ENCODE results near the gene NPRL2.
A peak's percentile ranks its signal among the peaks of the same experiment; 100 is the strongest.

NPRL2 gene

GRCh38 chr3:50300681-50301254 lies 49.8 kb downstream of the NPRL2 start:
- Histone ChIP-seq H3K9me3 (ENCODE audit: insufficient read depth, low read length) (peaks cover 2% of the 10 kb centered on the region; the same call in 1 of the 2 replicates), H3K4me1 (ENCODE audit: insufficient read depth, insufficient read length) (peaks cover 20% of the 10 kb centered on the region), H3K27me3 (ENCODE audit: insufficient read depth, insufficient read length) (no peaks in the 10 kb centered on the region), H3K36me3 (ENCODE audit: insufficient read depth, insufficient read length, low read length) (peaks cover 9% of the 10 kb centered on the region), H3K9ac (ENCODE audit: insufficient read length, low read depth) (no peak overlapping the region), H3K4me3 (ENCODE audit: insufficient read length, low read depth) (no peak overlapping the region)
- TF ChIP-seq ZNF274 (IDR thresholded peaks at IDR 0.05; ENCODE audit: low read depth, low read length) (no peak), YY1 (IDR thresholded peaks at IDR 0.05; ENCODE audit: insufficient read depth, insufficient read length) (no peak), SUZ12 (IDR thresholded peaks at IDR 0.05; ENCODE audit: extremely low read depth, insufficient read depth, insufficient read length) (no peak)
- no peak for DNase-seq (ENCODE audit: low read depth, low spot score)

DNA sequence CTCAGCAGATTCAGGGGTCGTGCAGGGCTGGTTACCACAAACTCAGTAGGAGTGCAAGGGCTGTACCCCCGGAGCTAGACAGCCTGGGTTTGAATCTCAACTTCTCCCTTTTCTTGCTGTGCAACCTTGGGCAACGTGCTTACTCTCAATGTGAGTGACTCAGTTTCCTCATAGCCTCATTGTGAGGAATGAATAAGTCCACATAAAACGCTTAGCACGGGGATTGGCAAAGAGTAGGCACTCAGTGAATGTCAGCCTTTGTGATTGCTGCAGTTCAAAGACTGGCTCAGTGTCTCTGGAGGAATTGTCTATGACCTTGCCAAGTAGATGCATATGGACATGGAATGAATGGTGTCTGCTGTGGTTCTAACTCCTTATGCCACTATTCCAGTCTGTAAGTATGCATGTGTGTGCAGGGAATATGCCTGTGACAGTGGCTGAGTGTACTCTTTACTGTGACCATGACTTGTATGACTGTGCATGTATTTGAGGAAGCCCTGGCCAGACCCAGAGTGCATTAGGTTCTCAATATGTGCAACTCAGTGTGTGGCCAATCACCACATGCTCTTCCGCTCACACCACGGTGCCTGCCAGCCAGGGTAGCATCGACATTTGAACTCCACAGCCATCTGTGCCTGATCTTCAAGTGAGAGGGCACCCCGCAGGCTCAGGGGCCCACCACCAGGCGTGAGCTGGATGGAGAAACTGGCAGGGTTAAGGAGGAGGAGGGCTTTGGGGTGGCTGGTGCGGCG lies 50.5 kb downstream of the NPRL2 start:
- H3K36me3 ChIP-seq (ENCODE audit: insufficient read depth, insufficient read length, low read length): peaks cover 9% of the 10 kb centered on the region
- TF ChIP-seq YY1 (IDR thresholded peaks at IDR 0.05; ENCODE audit: insufficient read depth, insufficient read length) (no peak), ZNF274 (IDR thresholded peaks at IDR 0.05; ENCODE audit: low read depth, low read length) (no peak), SUZ12 (IDR thresholded peaks at IDR 0.05; ENCODE audit: extremely low read depth, insufficient read depth, insufficient read length) (no peak)
- no peak for DNase-seq (ENCODE audit: low read depth, low spot score)

GRCh38 chr3:50299638-50299928 lies 51.0 kb downstream of the NPRL2 start:
- Histone ChIP-seq H3K36me3 (ENCODE audit: insufficient read depth, insufficient read length, low read length) (peaks cover 9% of the 10 kb centered on the region), H3K27me3 (ENCODE audit: insufficient read depth, insufficient read length) (no peaks in the 10 kb centered on the region), H3K4me3 (ENCODE audit: insufficient read length, low read depth) (peak overlapping the region; percentile 21), H3K9ac (ENCODE audit: insufficient read length, low read depth) (peak overlapping the region; percentile 75), H3K9me3 (ENCODE audit: insufficient read depth, low read length) (no peaks in the 10 kb centered on the region), H3K4me1 (ENCODE audit: insufficient read depth, insufficient read length) (peaks cover 20% of the 10 kb centered on the region)
- no peak for TF ChIP-seq SUZ12 (IDR thresholded peaks at IDR 0.05; ENCODE audit: extremely low read depth, insufficient read depth, insufficient read length)
- TF ChIP-seq YY1 (IDR thresholded peaks at IDR 0.05; ENCODE audit: insufficient read depth, insufficient read length): no peak
- no peak for TF ChIP-seq ZNF274 (IDR thresholded peaks at IDR 0.05; ENCODE audit: low read depth, low read length)
- no peak for DNase-seq (ENCODE audit: low read depth, low spot score)

More for the DNA sequence above, 50.5 kb downstream of the NPRL2 start:
- Histone ChIP-seq H3K4me1 (ENCODE audit: insufficient read depth, insufficient read length) (peaks cover 20% of the 10 kb centered on the region), H3K9me3 (ENCODE audit: insufficient read depth, low read length) (no peaks in the 10 kb centered on the region), H3K27me3 (ENCODE audit: insufficient read depth, insufficient read length) (no peaks in the 10 kb centered on the region), H3K4me3 (ENCODE audit: insufficient read length, low read depth) (peak overlapping the region; percentile 21), H3K9ac (ENCODE audit: insufficient read length, low read depth) (peak overlapping the region; percentile 75)

- H3K9ac ChIP-seq (ENCODE audit: insufficient read length, low read depth): peak within 1 kb of the TSS; percentile 95
- no peaks in the 10 kb centered on the region for H3K27me3 ChIP-seq (ENCODE audit: insufficient read depth, insufficient read length)
- peaks cover 20% of the 10 kb centered on the region for H3K4me1 ChIP-seq (ENCODE audit: insufficient read depth, insufficient read length)
- no peaks in the 10 kb centered on the region for H3K9me3 ChIP-seq (ENCODE audit: insufficient read depth, low read length)
- H3K4me3 ChIP-seq (ENCODE audit: insufficient read length, low read depth): peak within 1 kb of the TSS; percentile 93
- peaks cover 9% of the 10 kb centered on the region for H3K36me3 ChIP-seq (ENCODE audit: insufficient read depth, insufficient read length, low read length)
- DNase-seq (ENCODE audit: low read depth, low spot score): peak; percentile 99
- no peak for TF ChIP-seq YY1 (IDR thresholded peaks at IDR 0.05; ENCODE audit: insufficient read depth, insufficient read length)
- no peak for TF ChIP-seq SUZ12 (IDR thresholded peaks at IDR 0.05; ENCODE audit: extremely low read depth, insufficient read depth, insufficient read length)
- no peak for TF ChIP-seq ZNF274 (IDR thresholded peaks at IDR 0.05; ENCODE audit: low read depth, low read length)
Observed at GRCh38 chr3:50298836-50299637, 51.5 kb downstream of the NPRL2 start, which contains the start of the genes HYAL3 and NAA80. Gene HYAL3, minus strand, starts transcription at chr3:50299405. Its CDS starts 3,803 bp downstream, at chr3:50295602. Gene NAA80, minus strand, starts transcription at chr3:50299405. Its CDS starts 1,942 bp downstream, at chr3:50297463.

DNA sequence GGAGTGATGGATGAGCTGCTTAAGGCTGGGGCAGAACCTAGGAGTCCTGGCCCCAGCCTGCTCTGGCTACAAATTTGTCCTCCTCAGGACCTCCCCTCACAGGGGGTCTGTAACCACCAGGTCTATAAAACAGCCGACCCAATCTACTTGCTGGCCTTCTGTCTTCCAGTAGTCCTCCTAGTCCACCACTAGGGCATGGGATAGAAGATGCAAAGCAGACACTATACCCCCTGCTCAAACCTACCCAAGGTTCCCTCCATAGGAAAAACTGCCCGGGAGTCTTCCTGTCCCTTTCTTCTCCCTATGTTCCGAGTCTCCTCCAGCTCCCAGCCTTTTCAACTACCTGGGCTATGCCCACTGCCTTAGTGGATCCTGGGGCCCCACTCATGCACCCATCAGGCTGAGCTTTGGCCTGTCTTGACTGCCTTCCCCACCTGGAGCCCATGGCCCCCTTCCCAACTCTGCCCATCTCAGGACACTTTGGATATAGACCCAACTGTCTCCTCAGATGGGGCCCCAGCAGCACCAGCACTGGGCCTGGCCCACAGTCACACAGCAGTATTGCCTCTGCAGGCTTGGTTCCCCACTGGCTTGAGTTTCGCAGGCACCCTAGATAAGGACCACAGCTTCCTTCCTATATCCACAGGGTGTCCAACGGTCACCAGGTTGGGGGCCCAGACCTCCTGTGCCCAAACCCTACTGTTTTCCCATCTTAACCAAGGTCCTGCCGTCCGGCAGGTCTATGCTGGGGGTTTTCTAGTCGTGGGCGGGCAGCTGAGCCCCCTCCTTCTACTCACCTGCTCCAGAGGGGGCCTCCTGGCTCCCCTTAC lies 52.5 kb downstream of the NPRL2 start:
- Histone ChIP-seq H3K9me3 (ENCODE audit: insufficient read depth, low read length) (no peaks in the 10 kb centered on the region), H3K9ac (ENCODE audit: insufficient read length, low read depth) (peak overlapping the region; percentile 95), H3K36me3 (ENCODE audit: insufficient read depth, insufficient read length, low read length) (peaks cover 9% of the 10 kb centered on the region), H3K27me3 (ENCODE audit: insufficient read depth, insufficient read length) (no peaks in the 10 kb centered on the region), H3K4me1 (ENCODE audit: insufficient read depth, insufficient read length) (peaks cover 18% of the 10 kb centered on the region), H3K4me3 (ENCODE audit: insufficient read length, low read depth) (peak overlapping the region; percentile 93)
- TF ChIP-seq YY1 (IDR thresholded peaks at IDR 0.05; ENCODE audit: insufficient read depth, insufficient read length) (no peak), ZNF274 (IDR thresholded peaks at IDR 0.05; ENCODE audit: low read depth, low read length) (no peak), SUZ12 (IDR thresholded peaks at IDR 0.05; ENCODE audit: extremely low read depth, insufficient read depth, insufficient read length) (no peak)
- no peak for DNase-seq (ENCODE audit: low read depth, low spot score)

GRCh38 chr3:50297384-50297775 lies 53.2 kb downstream of the NPRL2 start:
- Histone ChIP-seq H3K4me3 (ENCODE audit: insufficient read length, low read depth) (no peak overlapping the region), H3K9ac (ENCODE audit: insufficient read length, low read depth) (peak overlapping the region; percentile 23)

More at GRCh38 chr3:50297384-50297775, 53.2 kb downstream of the NPRL2 start:
- TF ChIP-seq ZNF274 (IDR thresholded peaks at IDR 0.05; ENCODE audit: low read depth, low read length) (no peak), SUZ12 (IDR thresholded peaks at IDR 0.05; ENCODE audit: extremely low read depth, insufficient read depth, insufficient read length) (no peak), YY1 (IDR thresholded peaks at IDR 0.05; ENCODE audit: insufficient read depth, insufficient read length) (no peak)
- Histone ChIP-seq H3K4me1 (ENCODE audit: insufficient read depth, insufficient read length) (peaks cover 15% of the 10 kb centered on the region), H3K27me3 (ENCODE audit: insufficient read depth, insufficient read length) (no peaks in the 10 kb centered on the region), H3K9me3 (ENCODE audit: insufficient read depth, low read length) (no peaks in the 10 kb centered on the region), H3K36me3 (ENCODE audit: insufficient read depth, insufficient read length, low read length) (peaks cover 9% of the 10 kb centered on the region)
- DNase-seq (ENCODE audit: low read depth, low spot score): no peak

Data from NT2/D1 (cell line).